ENCODE results near the gene FAM110C. TPM values are rescaled to one million over a fixed set of nuclear protein-coding genes. Genes with fewer than 3 reads are reported as not detected.
"Not testable (repeated sequence)": the region's sequence is repeated elsewhere in the genome, so short reads cannot be mapped to it uniquely, and the experiment has no call there.

FAM110C gene
- total RNA-seq, 2 donors from 2014 or later: 26.6 to 32.0 TPM

DNA sequence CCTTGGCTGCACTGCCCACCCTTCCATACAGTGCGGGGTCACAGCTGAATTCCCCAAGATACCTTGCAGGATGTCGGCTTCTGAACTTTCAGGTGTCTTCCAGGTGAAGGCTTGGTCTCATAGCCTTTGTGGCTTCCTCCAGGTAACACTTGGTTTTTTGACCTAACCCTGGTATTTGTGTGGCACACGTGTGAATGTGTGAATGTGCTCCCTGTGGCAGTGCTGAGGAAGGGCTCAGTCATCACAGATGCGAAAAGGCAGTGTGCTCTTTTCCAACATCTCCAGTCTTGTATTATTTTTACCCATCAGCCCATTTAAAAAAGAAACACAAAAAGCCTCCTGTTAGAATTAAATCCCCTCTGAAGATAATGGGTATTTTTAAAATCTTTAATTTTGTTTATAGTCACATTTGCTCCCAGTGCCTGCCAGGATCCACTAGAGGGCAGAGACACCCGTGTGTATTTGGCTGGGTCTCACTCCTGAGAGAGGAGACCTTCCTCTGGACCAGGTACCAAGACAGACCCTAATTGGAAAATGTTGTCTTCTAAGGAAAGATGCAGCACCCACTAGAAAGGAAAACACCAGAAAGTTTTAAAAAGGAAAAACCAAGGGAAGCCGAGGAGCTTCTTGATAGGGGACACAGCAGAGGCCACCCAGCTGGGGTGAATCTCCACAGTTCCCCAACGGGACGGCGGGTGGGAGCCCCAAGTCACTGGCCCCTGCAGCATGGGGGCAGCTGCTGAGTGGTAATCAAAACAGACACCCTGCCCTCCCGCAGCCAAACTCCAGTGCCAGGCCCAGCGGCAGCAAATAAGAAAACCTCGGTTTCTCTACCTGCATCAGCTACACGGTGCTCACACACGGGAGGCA, 27.7 kb downstream of the FAM110C start:
- peak in 1 of 2 donors; percentile 26 for DNase-seq
- ATAC-seq: peak; percentile 62
- intact Hi-C loops (cut with DNase I, micrococcal nuclease): no loop called here

DNA sequence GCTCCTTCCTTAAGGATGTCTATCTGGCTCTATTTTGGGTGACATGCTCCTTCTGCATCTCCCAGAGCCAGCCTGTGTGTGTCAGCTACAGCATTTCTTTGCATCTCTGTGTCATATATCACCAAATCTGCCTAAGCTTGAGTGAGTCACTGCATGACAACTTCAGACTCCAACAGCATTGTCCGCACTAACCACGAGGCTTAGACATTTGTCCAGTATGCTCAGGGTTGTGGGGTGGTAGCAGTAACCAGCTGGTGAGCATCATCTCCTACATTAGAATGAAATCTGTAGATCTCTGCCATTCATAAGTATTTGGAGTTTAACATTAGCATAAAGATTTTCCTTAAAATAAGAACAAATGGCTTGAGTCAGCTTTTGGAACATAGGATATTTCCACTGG, 30.4 kb downstream of the FAM110C start:
- ATAC-seq; intact Hi-C loops (cut with DNase I, micrococcal nuclease): not testable (repeated sequence)

DNA sequence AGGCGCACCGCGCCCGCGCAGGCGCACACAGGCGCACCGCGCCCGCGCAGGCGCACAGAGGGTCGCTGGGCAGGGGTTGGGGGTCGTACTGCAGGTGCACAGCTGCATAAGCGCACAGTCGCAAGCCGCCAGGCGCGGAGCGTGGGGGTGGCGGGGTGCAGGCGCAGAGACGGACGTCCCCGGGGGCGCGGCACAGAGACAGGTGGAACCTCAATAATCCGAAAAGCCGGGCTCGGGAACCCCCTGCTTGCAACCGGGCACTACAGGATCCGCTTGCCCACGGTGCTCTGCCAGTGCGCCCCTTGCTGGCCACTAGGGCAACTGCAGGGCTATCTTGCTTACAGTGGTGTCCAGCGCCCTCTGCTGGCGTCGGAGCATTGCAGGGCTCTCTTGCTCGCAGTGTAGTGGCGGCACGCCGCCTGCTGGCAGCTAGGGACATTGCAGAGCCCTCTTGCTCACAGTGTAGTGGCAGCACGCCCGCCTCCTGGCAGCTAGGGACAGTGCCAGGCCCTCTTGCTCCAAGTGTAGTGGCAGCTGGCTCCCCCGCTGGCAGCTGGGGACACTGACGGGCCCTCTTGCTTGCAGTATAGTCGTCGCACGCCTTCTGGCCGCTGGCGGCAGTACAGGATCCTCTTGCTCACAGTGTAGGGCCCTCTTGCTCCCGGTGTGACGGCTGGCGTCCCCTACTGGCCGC, 34.9 kb downstream of the FAM110C start:
- ATAC-seq (peak; percentile 61), DNase-seq (peak; percentile 46 to 69)
- intact Hi-C loops (cut with DNase I, micrococcal nuclease): no loop called here

More for the DNA sequence above, 30.4 kb downstream of the FAM110C start:
- not testable (repeated sequence) for DNase-seq

DNA sequence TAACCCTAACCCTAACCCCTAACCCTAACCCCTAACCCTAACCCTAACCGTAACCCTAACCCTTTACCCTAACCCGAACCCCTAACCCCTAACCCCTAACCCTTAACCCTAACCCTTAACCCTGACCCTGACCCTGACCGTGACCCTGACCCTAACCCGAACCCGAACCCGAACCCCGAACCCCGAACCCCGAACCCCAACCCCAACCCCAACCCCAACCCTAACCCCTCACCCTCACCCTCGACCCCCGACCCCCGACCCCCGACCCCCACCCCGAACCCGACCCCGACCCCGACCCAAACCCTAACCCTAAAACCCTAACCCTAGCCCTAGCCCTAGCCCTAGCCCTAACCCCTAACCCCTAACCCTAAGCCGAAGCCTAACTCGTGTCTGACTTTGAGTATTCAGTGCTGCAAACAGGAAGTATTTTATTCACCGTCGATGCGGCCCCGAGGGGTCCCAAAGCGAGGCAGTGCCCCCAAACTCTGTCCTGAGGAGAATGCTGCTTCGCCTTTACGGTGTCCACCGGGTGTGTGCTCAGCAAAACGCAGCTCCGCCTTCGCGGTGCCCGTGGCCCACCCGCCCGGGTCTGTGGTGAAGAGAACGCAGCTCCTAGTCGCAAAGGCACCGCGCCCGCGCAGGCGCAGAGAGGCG, 36.0 kb downstream of the FAM110C start:
- intact Hi-C loops (cut with DNase I, micrococcal nuclease): no loop called here
- peak in 1 of 2 donors; percentile 15 for DNase-seq
- peak; percentile 56 for ATAC-seq

Other genes starting within 250 kb of the FAM110C start
- gene SH3YL1, start 217.5 kb upstream of the FAM110C start, total RNA-seq: 100 to 1,000 TPM in 1 of 2 donors, 10 to 100 TPM in 1; 79.7 to 122 TPM
- gene ACP1, start 218.4 kb upstream of the FAM110C start, total RNA-seq: 10 to 100 TPM; 74.3 to 91.1 TPM
- gene ALKAL2, start 241.6 kb upstream of the FAM110C start, total RNA-seq: 1 to 10 TPM; 1.6 to 2.7 TPM